Neural progenitor cell (in vitro differentiated cells): ENCODE data around the gene CYBRD1. TPM values are rescaled to one million over a fixed set of nuclear protein-coding genes. Genes with fewer than 3 reads are reported as not detected.
"Not testable (repeated sequence)": the region's sequence is repeated elsewhere in the genome, so short reads cannot be mapped to it uniquely, and the experiment has no call there.

Experiments
- DNase-seq: peaks from one replicate; pipeline ENCODE4 v3.0.0-alpha.2; 2016; ENCODE audit warnings: low spot score
- H2AFZ ChIP-seq: fragments of 200-600 bp; sonication (generic); replicated peaks from 2 replicates; pipeline ENCODE4 v1.6.1; 2016; ENCODE audit warnings: antibody characterized with exemption
- H3F3A ChIP-seq: fragments of 200-600 bp; sonication (generic); 2 replicates; pipeline ENCODE4 v1.6.1; 2016; ENCODE audit warnings: antibody characterized with exemption, low read depth
- H3K27ac ChIP-seq: fragments of 200-600 bp; sonication (generic); 2 replicates; pipeline ENCODE4 v1.5.1; 2016; ENCODE audit warnings: mild to moderate bottlenecking
- H3K27me3 ChIP-seq: fragments of 200-600 bp; sonication (generic); 2 replicates; pipeline ENCODE4 v1.6.1; 2016; ENCODE audit warnings: mild to moderate bottlenecking, moderate library complexity
- H3K36me3 ChIP-seq: fragments of 200-600 bp; sonication (generic); 2 replicates; pipeline ENCODE4 v1.5.1; 2016
- H3K4me1 ChIP-seq: fragments of 200-600 bp; sonication (generic); 2 replicates; pipeline ENCODE4 v1.6.1; 2016; ENCODE audit warnings: mixed run types
- H3K4me2 ChIP-seq: fragments of 200-600 bp; sonication (generic); 2 replicates; pipeline ENCODE4 v1.6.1; 2016
- H3K4me3 ChIP-seq: fragments of 200-600 bp; sonication (generic); 2 replicates; pipeline ENCODE4 v1.5.1; 2016
- H3K79me2 ChIP-seq: fragments of 200-600 bp; sonication (generic); 2 replicates; pipeline ENCODE4 v1.6.1; 2016; ENCODE audit warnings: low read depth
- H3K9ac ChIP-seq: fragments of 200-600 bp; sonication (generic); 2 replicates; pipeline ENCODE4 v1.6.1; 2016
- H3K9me3 ChIP-seq: fragments of 200-600 bp; sonication (generic); 2 replicates; pipeline ENCODE4 v1.5.1; 2016; ENCODE audit warnings: low read depth
- H4K20me1 ChIP-seq: fragments of 200-600 bp; sonication (generic); 2 replicates; pipeline ENCODE4 v1.6.1; 2016; ENCODE audit warnings: low read depth
- H3K27ac Mint-ChIP-seq: 3 replicates; pipeline ENCODE4 v1.8.0; 2021; ENCODE audit warnings: mixed read lengths
- H3K27me3 Mint-ChIP-seq: 2 replicates; pipeline ENCODE4 v1.8.0; 2022; ENCODE audit warnings: low read depth, mild to moderate bottlenecking, inconsistent platforms, moderate library complexity, mixed read lengths; ENCODE audit not compliant: insufficient read depth
- H3K36me3 Mint-ChIP-seq: 3 replicates; pipeline ENCODE4 v1.8.0; 2021; ENCODE audit warnings: mixed read lengths
- H3K4me1 Mint-ChIP-seq: 3 replicates; pipeline ENCODE4 v1.8.0; 2021; ENCODE audit warnings: mixed read lengths
- H3K4me3 Mint-ChIP-seq: 3 replicates; pipeline ENCODE4 v1.8.0; 2021; ENCODE audit warnings: mild to moderate bottlenecking, moderate library complexity, mixed read lengths
- H3K9me3 Mint-ChIP-seq: 3 replicates; pipeline ENCODE4 v1.8.0; 2020; ENCODE audit warnings: mixed read lengths
- EZH2 ChIP-seq: fragments of 200-600 bp; sonication (generic); IDR thresholded peaks from 2 replicates; pipeline ENCODE4 v1.6.1; 2017; ENCODE audit warnings: antibody characterized with exemption, mild to moderate bottlenecking, moderate library complexity
- EZH2phosphoT487 ChIP-seq: fragments of 200-600 bp; sonication (generic); IDR thresholded peaks from 2 replicates; pipeline ENCODE4 v1.6.1; 2017; ENCODE audit warnings: antibody characterized with exemption
- total RNA-seq: library from RNA; depleted of rRNA; stranded (reverse); fragments of >200 nt; gene quantifications from 2 replicates; pipeline ENCODE4 v1.2.3, GENCODE V29; 2015; ENCODE audit warnings: low replicate concordance
- TF ChIP-seq, protein P1 (sequence below): fragments of 200-600 bp; sonication (generic); IDR thresholded peaks from 2 replicates; pipeline ENCODE4 v1.5.1; 2017; ENCODE audit warnings: antibody characterized with exemption, mild to moderate bottlenecking

The CYBRD1 gene
- total RNA-seq, 1 donor from 2014 or later = 11.1 TPM

DNA sequence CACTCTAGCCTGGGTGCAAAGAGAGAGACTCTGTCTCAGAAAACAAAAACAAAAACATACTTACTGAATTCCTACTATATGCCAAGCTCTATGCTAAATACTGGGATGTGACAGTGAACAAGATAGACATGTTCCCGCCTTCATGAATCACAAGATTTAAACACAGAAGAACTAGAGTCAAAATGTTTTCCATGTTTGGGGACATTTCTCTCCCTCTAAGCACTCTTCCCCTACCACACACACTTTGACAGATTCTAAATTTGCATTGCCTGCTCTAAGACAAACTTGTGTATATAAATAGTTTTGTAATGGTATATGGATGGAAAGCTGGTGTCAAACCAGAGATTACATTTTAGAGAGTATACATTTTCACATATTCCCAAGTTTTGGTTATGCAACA, 11.1 kb downstream of the CYBRD1 start:
- no peaks in the 10 kb centered on the region for H4K20me1 ChIP-seq
- Mint-ChIP-seq H3K4me3 (no peak overlapping the region), H3K36me3 (peaks cover 2% of the 10 kb centered on the region), H3K27ac (no peak overlapping the region), H3K9me3 (peaks cover 6% of the 10 kb centered on the region), H3K4me1 (peaks cover 8% of the 10 kb centered on the region), H3K27me3 (no peaks in the 10 kb centered on the region)
- H3K27ac ChIP-seq = no peak overlapping the region
- no peak for TF ChIP-seq EZH2phosphoT487
- no peak for DNase-seq
- H2AFZ ChIP-seq = no peak overlapping the region
- no peaks in the 10 kb centered on the region for H3K36me3 ChIP-seq
- no peaks in the 10 kb centered on the region for H3K9me3 ChIP-seq
- no peaks in the 10 kb centered on the region for H3K79me2 ChIP-seq
- H3F3A ChIP-seq = no peaks in the 10 kb centered on the region
- H3K4me1 ChIP-seq = no peaks in the 10 kb centered on the region
- no peak overlapping the region for H3K4me3 ChIP-seq
- no peak overlapping the region for H3K4me2 ChIP-seq
- no peaks in the 10 kb centered on the region for H3K27me3 ChIP-seq
- H3K9ac ChIP-seq = no peak overlapping the region

DNA sequence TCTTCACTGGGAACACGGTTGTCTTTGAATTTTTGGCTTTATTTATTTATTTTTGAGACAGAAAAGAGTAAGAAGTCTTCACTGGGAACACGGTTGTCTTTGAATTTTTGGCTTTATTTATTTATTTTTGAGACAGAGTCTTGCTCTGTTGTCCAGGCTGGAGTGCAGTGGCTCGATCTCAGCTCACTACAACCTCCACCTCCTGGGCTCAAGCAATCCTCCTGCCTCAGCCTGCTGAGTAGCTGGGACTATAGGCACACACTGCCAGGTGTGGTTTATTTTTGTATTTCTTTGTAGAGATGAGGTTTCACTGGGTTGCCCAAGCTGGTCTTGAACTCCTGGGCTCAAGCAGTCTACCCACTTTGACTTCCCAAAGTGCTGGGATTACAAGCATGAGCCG, 13.3 kb downstream of the CYBRD1 start:
- H3K4me3 ChIP-seq, H3F3A ChIP-seq, H3K4me2 ChIP-seq, H2AFZ ChIP-seq, H3K27me3 Mint-ChIP-seq, H3K27ac Mint-ChIP-seq, H3K79me2 ChIP-seq, H3K4me3 Mint-ChIP-seq, H3K9ac ChIP-seq, H3K9me3 ChIP-seq, DNase-seq, H3K4me1 ChIP-seq, H3K27ac ChIP-seq, H3K9me3 Mint-ChIP-seq, H4K20me1 ChIP-seq, H3K36me3 ChIP-seq, H3K36me3 Mint-ChIP-seq, H3K4me1 Mint-ChIP-seq, H3K27me3 ChIP-seq: not testable (repeated sequence)

DNA sequence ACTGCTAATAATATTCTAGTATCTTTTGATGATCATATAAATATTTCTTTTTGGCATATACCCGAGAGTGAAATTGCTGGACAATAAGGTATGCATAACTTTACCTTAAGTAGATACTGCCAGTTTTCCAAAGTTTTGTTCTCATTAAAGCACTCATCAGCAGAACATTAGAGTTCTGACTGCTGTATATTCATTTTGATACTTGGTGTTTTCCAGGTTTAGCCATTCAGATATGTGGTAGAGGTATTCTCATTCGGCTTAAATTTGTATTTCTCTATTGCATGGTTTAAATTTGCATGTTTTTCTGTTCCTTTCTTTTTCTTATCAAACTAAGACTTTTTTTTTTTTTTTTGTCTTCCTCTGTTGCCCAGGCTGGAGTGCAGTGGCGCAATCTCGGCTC, 18.2 kb downstream of the CYBRD1 start:
- Histone ChIP-seq H3K79me2 (no peaks in the 10 kb centered on the region), H3K27ac (no peak overlapping the region), H3K4me3 (no peak overlapping the region), H3K9ac (no peak overlapping the region), H3K27me3 (no peaks in the 10 kb centered on the region), H3K4me2 (no peak overlapping the region), H2AFZ (no peak overlapping the region), H3K36me3 (no peaks in the 10 kb centered on the region), H3K9me3 (no peaks in the 10 kb centered on the region), H4K20me1 (no peaks in the 10 kb centered on the region), H3K4me1 (no peaks in the 10 kb centered on the region), H3F3A (no peaks in the 10 kb centered on the region)
- Mint-ChIP-seq H3K36me3 (no peaks in the 10 kb centered on the region), H3K27ac (no peak overlapping the region), H3K9me3 (no peaks in the 10 kb centered on the region), H3K4me1 (no peaks in the 10 kb centered on the region), H3K27me3 (no peaks in the 10 kb centered on the region), H3K4me3 (no peak overlapping the region)
- TF ChIP-seq, protein P1, sequence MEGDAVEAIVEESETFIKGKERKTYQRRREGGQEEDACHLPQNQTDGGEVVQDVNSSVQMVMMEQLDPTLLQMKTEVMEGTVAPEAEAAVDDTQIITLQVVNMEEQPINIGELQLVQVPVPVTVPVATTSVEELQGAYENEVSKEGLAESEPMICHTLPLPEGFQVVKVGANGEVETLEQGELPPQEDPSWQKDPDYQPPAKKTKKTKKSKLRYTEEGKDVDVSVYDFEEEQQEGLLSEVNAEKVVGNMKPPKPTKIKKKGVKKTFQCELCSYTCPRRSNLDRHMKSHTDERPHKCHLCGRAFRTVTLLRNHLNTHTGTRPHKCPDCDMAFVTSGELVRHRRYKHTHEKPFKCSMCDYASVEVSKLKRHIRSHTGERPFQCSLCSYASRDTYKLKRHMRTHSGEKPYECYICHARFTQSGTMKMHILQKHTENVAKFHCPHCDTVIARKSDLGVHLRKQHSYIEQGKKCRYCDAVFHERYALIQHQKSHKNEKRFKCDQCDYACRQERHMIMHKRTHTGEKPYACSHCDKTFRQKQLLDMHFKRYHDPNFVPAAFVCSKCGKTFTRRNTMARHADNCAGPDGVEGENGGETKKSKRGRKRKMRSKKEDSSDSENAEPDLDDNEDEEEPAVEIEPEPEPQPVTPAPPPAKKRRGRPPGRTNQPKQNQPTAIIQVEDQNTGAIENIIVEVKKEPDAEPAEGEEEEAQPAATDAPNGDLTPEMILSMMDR = no peak
- TF ChIP-seq EZH2 (no peak), EZH2phosphoT487 (no peak)
- no peak for DNase-seq

DNA sequence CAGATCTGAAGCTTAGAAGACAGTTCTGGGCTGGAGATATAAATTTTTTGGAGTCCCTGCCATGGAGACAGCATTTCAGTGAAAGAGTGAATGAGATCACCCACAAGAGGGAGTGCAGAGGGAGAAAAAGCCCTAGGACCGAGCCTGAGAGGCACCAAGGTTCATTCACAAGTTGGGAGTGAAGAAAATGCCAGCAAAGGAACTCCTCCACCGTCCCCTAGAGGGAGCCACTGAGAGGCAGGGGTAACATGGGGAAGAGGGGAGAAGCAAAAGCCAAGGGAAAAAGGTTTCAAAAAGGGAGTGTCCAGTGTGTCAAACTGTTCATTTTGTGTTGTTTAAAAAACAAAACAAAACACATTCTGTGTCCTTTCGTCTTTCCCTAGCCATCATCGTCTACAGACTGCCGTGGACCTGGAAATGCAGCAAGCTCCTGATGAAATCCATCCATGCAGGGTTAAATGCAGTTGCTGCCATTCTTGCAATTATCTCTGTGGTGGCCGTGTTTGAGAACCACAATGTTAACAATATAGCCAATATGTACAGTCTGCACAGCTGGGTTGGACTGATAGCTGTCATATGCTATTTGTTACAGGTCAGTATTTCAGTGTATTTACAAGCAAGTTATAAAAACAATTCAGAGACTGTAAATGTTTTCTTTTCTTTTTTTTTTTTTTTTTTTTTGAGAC, 19.1 kb downstream of the CYBRD1 start:
- Histone ChIP-seq H3K9me3 (no peaks in the 10 kb centered on the region), H3K4me1 (no peaks in the 10 kb centered on the region), H4K20me1 (no peaks in the 10 kb centered on the region), H3K9ac (no peak overlapping the region), H3K4me3 (no peak overlapping the region), H3K4me2 (no peak overlapping the region), H3F3A (no peaks in the 10 kb centered on the region), H3K36me3 (no peaks in the 10 kb centered on the region), H3K27me3 (no peaks in the 10 kb centered on the region), H3K27ac (no peak overlapping the region), H2AFZ (no peak overlapping the region), H3K79me2 (no peaks in the 10 kb centered on the region)
- Mint-ChIP-seq H3K27me3 (no peaks in the 10 kb centered on the region), H3K36me3 (no peaks in the 10 kb centered on the region), H3K4me3 (no peak overlapping the region), H3K9me3 (no peaks in the 10 kb centered on the region), H3K27ac (no peak overlapping the region), H3K4me1 (no peaks in the 10 kb centered on the region)
- TF ChIP-seq, protein P1 = peak; percentile 42
- TF ChIP-seq EZH2 = no peak
- no peak for DNase-seq
